OCI-LY3 (cell line): Measurements from ENCODE around the gene ESRRB.

Source experiments
- CTCF ChIP-seq: fragments of 200-600, 300-600 bp; sonication (generic); IDR thresholded peaks from 2 replicates; pipeline ENCODE4 v1.5.1; 2014; ENCODE audit warnings: antibody characterized with exemption, low read length, low read depth
- EZH2phosphoT487 ChIP-seq: fragments of 200-600 bp; shearing (Covaris generic); IDR thresholded peaks from 2 replicates; pipeline ENCODE4 v1.6.1; 2018; ENCODE audit warnings: antibody characterized with exemption, mixed run types, low read depth

- TF ChIP-seq CTCF: no peak
- no peak for TF ChIP-seq EZH2phosphoT487
Observed at GRCh38 chr14:76490111-76490510, 114.2 kb downstream of the ESRRB start.
